ENCODE results near the gene GPC3. TPM values are rescaled to one million over a fixed set of nuclear protein-coding genes. Genes with fewer than 3 reads are reported as not detected.

The GPC3 gene
- total and polyA plus RNA-seq, 4 donors = 8.3 to 270 (median 52.4) TPM

GRCh38 chrX:133928365-133928764 is 57.0 kb downstream of the GPC3 start:
- Histone ChIP-seq H3K9ac (ENCODE audit: insufficient read depth in 1 of 2, low read length in 2 of 2) (no peak overlapping the region), H3K27ac (ENCODE audit: low read depth in 1 of 2, low read length in 1 of 2) (no peak overlapping the region), H3K4me1 (ENCODE audit: control insufficient read depth in 5 of 5, insufficient read depth in 5 of 5, low read length in 5 of 5) (peaks cover 0 to 2% (median 0%) of the 10 kb centered on the region in 5 donors), H3K36me3 (ENCODE audit: control insufficient read depth in 4 of 4, insufficient read depth in 4 of 4, low read length in 4 of 4) (peaks cover 0 to 2% (median 0%) of the 10 kb centered on the region in 4 donors), H3K9me3 (ENCODE audit: control insufficient read depth in 4 of 4, insufficient read depth in 3 of 4, low read length in 3 of 4) (no peaks in the 10 kb centered on the region), H3K27me3 (ENCODE audit: control insufficient read depth in 3 of 3, insufficient read depth in 3 of 3, low read length in 2 of 3) (peaks cover 0 to 11% (median 11%) of the 10 kb centered on the region in 3 donors), H3K4me3 (no peak overlapping the region)
- ATAC-seq (ENCODE audit: insufficient read depth, low FRiP score) (no peak), DNase-seq (no peak)
- 64 to 100% methylated on average over 1 of the region's 1 CpG for WGBS, 2 donors
- no peak for TF ChIP-seq CTCF (IDR thresholded peaks at IDR 0.05; ENCODE audit: control extremely low read depth, extremely low read depth)

GRCh38 chrX:133926809-133927208 is 58.6 kb downstream of the GPC3 start:
- no peak overlapping the region for H3K4me3 ChIP-seq
- ATAC-seq (ENCODE audit: insufficient read depth, low FRiP score) (no peak), DNase-seq (no peak)
- H3K27ac ChIP-seq (ENCODE audit: low read depth in 1 of 2, low read length in 1 of 2) = no peak overlapping the region
- H3K9me3 ChIP-seq (ENCODE audit: control insufficient read depth in 4 of 4, insufficient read depth in 3 of 4, low read length in 3 of 4) = no peaks in the 10 kb centered on the region
- H3K9ac ChIP-seq (ENCODE audit: insufficient read depth in 1 of 2, low read length in 2 of 2) = no peak overlapping the region
- H3K27me3 ChIP-seq (ENCODE audit: control insufficient read depth in 3 of 3, insufficient read depth in 3 of 3, low read length in 2 of 3) = peaks cover 0 to 14% (median 9%) of the 10 kb centered on the region in 3 donors
- H3K36me3 ChIP-seq (ENCODE audit: control insufficient read depth in 4 of 4, insufficient read depth in 4 of 4, low read length in 4 of 4) = peaks cover 0 to 2% (median 0%) of the 10 kb centered on the region in 4 donors
- peaks cover 0 to 9% (median 0%) of the 10 kb centered on the region in 5 donors for H3K4me1 ChIP-seq (ENCODE audit: control insufficient read depth in 5 of 5, insufficient read depth in 5 of 5, low read length in 5 of 5)
- WGBS, 2 donors = 57 to 77% methylated on average over 4 of the region's 4 CpGs
- no peak for TF ChIP-seq CTCF (IDR thresholded peaks at IDR 0.05; ENCODE audit: control extremely low read depth, extremely low read depth)

DNA sequence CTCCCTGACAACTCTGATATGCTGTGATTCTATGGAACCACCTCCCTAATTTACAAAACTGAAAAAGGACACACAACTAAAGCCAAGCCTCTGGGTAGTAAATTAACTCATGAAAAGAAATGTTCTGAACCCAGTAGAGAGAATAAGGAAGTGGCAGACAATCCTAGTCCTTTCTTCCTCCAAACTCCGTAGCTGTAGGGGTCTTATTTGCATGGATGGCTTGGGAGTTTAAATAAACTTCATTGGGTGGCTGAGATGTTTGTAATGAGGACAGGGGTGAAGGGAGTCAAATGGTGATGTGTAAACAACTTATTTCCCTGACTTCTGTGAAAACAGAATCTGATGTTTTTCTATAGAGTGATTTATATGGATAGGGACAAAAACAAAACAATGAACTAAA is 59.3 kb downstream of the GPC3 start:
- Histone ChIP-seq H3K27ac (ENCODE audit: low read depth in 1 of 2, low read length in 1 of 2) (no peak overlapping the region), H3K4me3 (no peak overlapping the region), H3K9ac (ENCODE audit: insufficient read depth in 1 of 2, low read length in 2 of 2) (no peak overlapping the region), H3K4me1 (ENCODE audit: control insufficient read depth in 5 of 5, insufficient read depth in 5 of 5, low read length in 5 of 5) (peaks cover 0 to 9% (median 0%) of the 10 kb centered on the region in 5 donors), H3K27me3 (ENCODE audit: control insufficient read depth in 3 of 3, insufficient read depth in 3 of 3, low read length in 2 of 3) (peaks cover 0 to 18% (median 7%) of the 10 kb centered on the region in 3 donors), H3K36me3 (ENCODE audit: control insufficient read depth in 4 of 4, insufficient read depth in 4 of 4, low read length in 4 of 4) (peaks cover 0 to 2% (median 0%) of the 10 kb centered on the region in 4 donors), H3K9me3 (ENCODE audit: control insufficient read depth in 4 of 4, insufficient read depth in 3 of 4, low read length in 3 of 4) (no peaks in the 10 kb centered on the region)
- 63 to 69% methylated on average over 1 of the region's 1 CpG for WGBS, 2 donors
- DNase-seq = no peak
- ATAC-seq (ENCODE audit: insufficient read depth, low FRiP score) = no peak
- TF ChIP-seq CTCF (IDR thresholded peaks at IDR 0.05; ENCODE audit: control extremely low read depth, extremely low read depth) = no peak

DNA sequence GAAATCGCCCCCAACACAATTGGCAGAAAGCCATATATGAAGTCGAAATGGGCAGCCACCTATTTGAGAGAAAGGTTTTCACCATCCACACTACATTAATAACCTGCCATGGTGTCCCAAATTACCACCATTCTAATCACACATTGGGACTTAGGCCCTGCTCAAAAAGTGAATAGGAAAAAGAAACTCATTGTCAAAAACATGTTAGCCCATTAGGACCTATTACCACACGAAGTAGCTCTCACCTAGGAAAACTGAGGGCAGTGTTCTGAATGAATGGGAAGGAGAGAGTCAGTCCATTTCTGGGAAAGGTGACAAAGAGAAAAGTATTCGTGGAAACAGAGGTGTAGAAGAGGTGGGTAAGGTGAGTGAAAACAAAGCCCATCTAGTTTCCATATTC is 60.8 kb downstream of the GPC3 start:
- peaks cover 0 to 18% (median 6%) of the 10 kb centered on the region in 3 donors for H3K27me3 ChIP-seq (ENCODE audit: control insufficient read depth in 3 of 3, insufficient read depth in 3 of 3, low read length in 2 of 3)
- H3K9ac ChIP-seq (ENCODE audit: insufficient read depth in 1 of 2, low read length in 2 of 2) = no peak overlapping the region
- H3K27ac ChIP-seq (ENCODE audit: low read depth in 1 of 2, low read length in 1 of 2) = no peak overlapping the region
- H3K4me1 ChIP-seq (ENCODE audit: control insufficient read depth in 5 of 5, insufficient read depth in 5 of 5, low read length in 5 of 5) = peaks cover 0 to 9% (median 0%) of the 10 kb centered on the region in 5 donors
- no peak for TF ChIP-seq CTCF (IDR thresholded peaks at IDR 0.05; ENCODE audit: control extremely low read depth, extremely low read depth)
- no peaks in the 10 kb centered on the region for H3K9me3 ChIP-seq (ENCODE audit: control insufficient read depth in 4 of 4, insufficient read depth in 3 of 4, low read length in 3 of 4)
- ATAC-seq (ENCODE audit: insufficient read depth, low FRiP score) (no peak), DNase-seq (no peak)
- H3K4me3 ChIP-seq = no peak overlapping the region
- peaks cover 0 to 2% (median 0%) of the 10 kb centered on the region in 4 donors for H3K36me3 ChIP-seq (ENCODE audit: control insufficient read depth in 4 of 4, insufficient read depth in 4 of 4, low read length in 4 of 4)
- 58 to 84% methylated on average over 4 of the region's 4 CpGs for WGBS, 2 donors
